Nephron (organoid): ENCODE results near the gene TNF.

ENCODE experiments used
- H3K27ac Mint-ChIP-seq, 3 experiments: 2 replicates each; pipeline ENCODE4 v1.8.0; 2020; ENCODE audit warnings: mixed read lengths in 3 of 3, mild to moderate bottlenecking in 2 of 3, moderate library complexity in 1 of 3
- H3K27me3 Mint-ChIP-seq: 2 replicates; pipeline ENCODE4 v1.8.0; 2021; ENCODE audit warnings: low read depth, mild to moderate bottlenecking, moderate library complexity, mixed read lengths
- H3K36me3 Mint-ChIP-seq: 2 replicates; pipeline ENCODE4 v1.8.0; 2020; ENCODE audit warnings: low read depth, mixed read lengths
- H3K4me1 Mint-ChIP-seq: 2 replicates; pipeline ENCODE4 v1.8.0; 2020; ENCODE audit warnings: mixed read lengths
- H3K4me3 Mint-ChIP-seq, 3 experiments: 2 replicates each; pipeline ENCODE4 v1.8.0; 2020; ENCODE audit warnings: mild to moderate bottlenecking in 3 of 3, mixed read lengths in 3 of 3, moderate library complexity in 2 of 3
- H3K9me3 Mint-ChIP-seq: 2 replicates; pipeline ENCODE4 v1.8.0; 2020; ENCODE audit warnings: mixed read lengths
- CTCF ChIP-seq, 3 experiments: fragments of 200-600 bp; sonication (generic); IDR thresholded peaks; one replicate each; pipeline ENCODE4 v1.5.0; 2021; ENCODE audit warnings: antibody characterized with exemption in 3 of 3; ENCODE audit not compliant: unreplicated experiment in 3 of 3

TNF gene

GRCh38 chr6:31556307-31556706, 19.1 kb upstream of the TNF start:
- peaks cover 42% of the 10 kb centered on the region for H3K36me3 Mint-ChIP-seq

GRCh38 chr6:31557443-31558317, 17.7 kb upstream of the TNF start:
- Mint-ChIP-seq H3K4me3 (no peak overlapping the region), H3K4me1 (no peaks in the 10 kb centered on the region), H3K36me3 (peaks cover 39% of the 10 kb centered on the region), H3K27ac (no peak overlapping the region), H3K9me3 (no peaks in the 10 kb centered on the region), H3K27me3 (no peaks in the 10 kb centered on the region)
- no peak for TF ChIP-seq CTCF (IDR thresholded peaks at IDR 0.05; ENCODE audit: unreplicated experiment in 3 of 3)

More at GRCh38 chr6:31556307-31556706, 19.1 kb upstream of the TNF start:
- Mint-ChIP-seq H3K27me3 (no peaks in the 10 kb centered on the region), H3K27ac (no peak overlapping the region), H3K4me3 (no peak overlapping the region), H3K9me3 (no peaks in the 10 kb centered on the region), H3K4me1 (no peaks in the 10 kb centered on the region)
- no peak for TF ChIP-seq CTCF (IDR thresholded peaks at IDR 0.05; ENCODE audit: unreplicated experiment in 3 of 3)

GRCh38 chr6:31558318-31558625, 17.1 kb upstream of the TNF start:
- Mint-ChIP-seq H3K9me3 (no peaks in the 10 kb centered on the region), H3K36me3 (peaks cover 37% of the 10 kb centered on the region), H3K4me3 (no peak overlapping the region), H3K27me3 (no peaks in the 10 kb centered on the region), H3K27ac (no peak overlapping the region), H3K4me1 (no peaks in the 10 kb centered on the region)
- no peak for TF ChIP-seq CTCF (IDR thresholded peaks at IDR 0.05; ENCODE audit: unreplicated experiment in 3 of 3)

GRCh38 chr6:31558631-31559500, 16.5 kb upstream of the TNF start:
- H3K4me1 Mint-ChIP-seq, result no peaks in the 10 kb centered on the region
- H3K4me3 Mint-ChIP-seq, result no peak overlapping the region
- TF ChIP-seq CTCF (IDR thresholded peaks at IDR 0.05; ENCODE audit: unreplicated experiment in 3 of 3), result no peak
- no peaks in the 10 kb centered on the region for H3K27me3 Mint-ChIP-seq
- no peak overlapping the region for H3K27ac Mint-ChIP-seq
- H3K36me3 Mint-ChIP-seq, result peaks cover 35% of the 10 kb centered on the region
- H3K9me3 Mint-ChIP-seq, result no peaks in the 10 kb centered on the region

- no peaks in the 10 kb centered on the region for H3K4me1 Mint-ChIP-seq
- TF ChIP-seq CTCF (IDR thresholded peaks at IDR 0.05; ENCODE audit: unreplicated experiment in 3 of 3), result no peak
- H3K4me3 Mint-ChIP-seq, result no peak overlapping the region
- H3K27ac Mint-ChIP-seq, result peak overlapping the region in 1 of 3 experiments; percentile 25
- no peaks in the 10 kb centered on the region for H3K9me3 Mint-ChIP-seq
- no peaks in the 10 kb centered on the region for H3K27me3 Mint-ChIP-seq
- peaks cover 34% of the 10 kb centered on the region for H3K36me3 Mint-ChIP-seq
Observed at GRCh38 chr6:31559606-31559957, 15.8 kb upstream of the TNF start.
